Esophagus muscularis mucosa (tissue), 4 donors: Measurements from ENCODE around the gene ABCB8. TPM values are rescaled to one million over a fixed set of nuclear protein-coding genes. Genes with fewer than 3 reads are reported as not detected.

Source experiments
- DNase-seq: peaks from one replicate; pipeline ENCODE4 v3.0.0-alpha.2; 2017; ENCODE audit errors: extremely low spot score
- H3K27ac ChIP-seq, 4 donors: fragments of 200-600 bp; sonication (generic); replicated peaks in 1 of 4; 1 replicate in 3 of 4; 2 replicates in 1 of 4; pipeline ENCODE4 v1.5.1; 2016 to 2019; ENCODE audit warnings: mild to moderate bottlenecking in 1 of 4
- H3K27me3 ChIP-seq, 4 donors: fragments of 200-600 bp; sonication (generic); one replicate each; pipeline versions ENCODE4 v1.5.1 to v1.6.0; 2016 to 2019
- H3K36me3 ChIP-seq, 4 donors: fragments of 200-600 bp; sonication (generic); one replicate each; pipeline ENCODE4 v1.5.1; 2016 to 2019
- H3K4me1 ChIP-seq, 4 donors: fragments of 200-600 bp; sonication (generic); one replicate each; pipeline ENCODE4 v1.5.1; 2016 to 2019
- H3K4me3 ChIP-seq, 4 donors: fragments of 200-600 bp; sonication (generic); 1 replicate in 2 of 4; 2 replicates in 2 of 4; pipeline ENCODE4 v1.5.1; 2016 to 2019; ENCODE audit warnings: mild to moderate bottlenecking in 4 of 4, moderate library complexity in 1 of 4
- H3K9me3 ChIP-seq, 4 donors: fragments of 200-600 bp; sonication (generic); 1 replicate in 3 of 4; 2 replicates in 1 of 4; pipeline ENCODE4 v1.5.1; 2016 to 2019
- EP300 ChIP-seq: sonication (generic); formaldehyde crosslinking; IDR thresholded peaks from one replicate; pipeline ENCODE4 v1.6.1; 2017; ENCODE audit warnings: antibody characterized with exemption
- POLR2A ChIP-seq: fragments of 450-650 bp; IDR thresholded peaks from one replicate; pipeline ENCODE4 v1.6.1; 2017; ENCODE audit warnings: antibody characterized with exemption, moderate library complexity, mild to moderate bottlenecking, low read depth
- POLR2AphosphoS5 ChIP-seq, 2 donors: sonication (generic); formaldehyde crosslinking; IDR thresholded peaks; one replicate each; pipeline ENCODE4 v1.6.1; 2017; ENCODE audit warnings: antibody characterized with exemption in 2 of 2
- WGBS: methylation state at CpG from one replicate; pipeline ENCODE4 v1.1.5; 2018; 5-methylcytosine and 5-hydroxymethylcytosine counted together
- intact Hi-C: fragments of 100-400 bp; cut with DNase I; formaldehyde crosslinking; loops from one replicate; pipeline ENCODE4 v1.15.1; 2023
- total RNA-seq, 4 donors: library from RNA; depleted of rRNA; stranded (reverse); fragments of >200 nt; gene quantifications; one replicate each; pipeline versions ENCODE4 v1.1.0 to v1.2.1, GENCODE V29; 2016
- TF ChIP-seq, protein P1 (sequence below), 3 experiments: fragments of 200-600 bp in 2 of 3; fragments of 450-650 bp in 1 of 3; sonication (generic) in 2 of 3; IDR thresholded peaks; one replicate each; pipeline ENCODE4 v1.5.1; 2017 to 2019; ENCODE audit warnings: antibody characterized with exemption in 3 of 3, mild to moderate bottlenecking in 2 of 3, moderate library complexity in 1 of 3

Gene ABCB8
- total RNA-seq, 4 donors from 2014 or later: 13.1 to 25.3 (median 19.9) TPM

DNA sequence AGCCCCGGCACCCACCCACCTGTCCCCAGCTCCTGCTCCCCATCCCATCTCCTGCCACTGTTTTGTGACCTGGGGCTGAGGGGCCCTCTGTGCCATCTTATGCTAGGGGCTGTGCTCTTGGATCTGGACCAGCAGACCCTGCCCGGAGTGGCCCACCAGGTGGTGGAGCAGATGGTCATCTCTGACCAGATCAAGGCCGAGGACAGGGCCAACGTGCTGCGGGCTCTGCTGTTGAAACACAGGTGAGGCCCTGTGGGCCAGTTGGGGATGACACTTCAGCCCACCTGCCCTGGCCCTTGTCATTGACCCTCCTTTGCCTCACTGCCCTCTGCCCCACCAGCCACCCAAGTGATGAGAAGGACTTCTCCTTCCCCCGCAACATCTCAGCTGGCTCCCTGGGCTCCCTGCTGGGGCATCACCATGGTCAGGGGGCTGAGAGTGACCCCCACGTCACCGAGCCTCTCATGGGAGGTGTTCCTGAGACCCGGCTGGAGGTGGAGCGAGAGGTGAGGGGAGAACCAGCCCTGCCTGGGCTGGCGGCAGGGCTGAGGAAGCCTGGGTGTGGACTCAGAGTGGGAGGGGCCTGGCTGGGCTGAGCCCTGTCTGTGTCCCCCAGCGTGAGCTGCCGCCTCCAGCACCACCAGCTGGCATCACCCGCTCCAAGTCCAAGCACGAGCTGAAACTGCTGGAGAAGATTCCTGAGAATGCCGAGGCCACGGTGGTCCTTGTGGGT lies 41.8 kb downstream of the ABCB8 start:
- no peaks in the 10 kb centered on the region for H3K9me3 ChIP-seq
- WGBS: 87% methylated on average over 8 of the region's 17 CpGs
- intact Hi-C loops: no loop called here
- peak overlapping the region in 1 of 4 donors; percentile 34 for H3K27ac ChIP-seq
- no peak overlapping the region for H3K4me3 ChIP-seq
- H3K27me3 ChIP-seq: no peaks in the 10 kb centered on the region
- TF ChIP-seq POLR2AphosphoS5 (IDR thresholded peaks at IDR 0.05) (no peak), POLR2A (no peak), EP300 (no peak)
- TF ChIP-seq, protein P1, sequence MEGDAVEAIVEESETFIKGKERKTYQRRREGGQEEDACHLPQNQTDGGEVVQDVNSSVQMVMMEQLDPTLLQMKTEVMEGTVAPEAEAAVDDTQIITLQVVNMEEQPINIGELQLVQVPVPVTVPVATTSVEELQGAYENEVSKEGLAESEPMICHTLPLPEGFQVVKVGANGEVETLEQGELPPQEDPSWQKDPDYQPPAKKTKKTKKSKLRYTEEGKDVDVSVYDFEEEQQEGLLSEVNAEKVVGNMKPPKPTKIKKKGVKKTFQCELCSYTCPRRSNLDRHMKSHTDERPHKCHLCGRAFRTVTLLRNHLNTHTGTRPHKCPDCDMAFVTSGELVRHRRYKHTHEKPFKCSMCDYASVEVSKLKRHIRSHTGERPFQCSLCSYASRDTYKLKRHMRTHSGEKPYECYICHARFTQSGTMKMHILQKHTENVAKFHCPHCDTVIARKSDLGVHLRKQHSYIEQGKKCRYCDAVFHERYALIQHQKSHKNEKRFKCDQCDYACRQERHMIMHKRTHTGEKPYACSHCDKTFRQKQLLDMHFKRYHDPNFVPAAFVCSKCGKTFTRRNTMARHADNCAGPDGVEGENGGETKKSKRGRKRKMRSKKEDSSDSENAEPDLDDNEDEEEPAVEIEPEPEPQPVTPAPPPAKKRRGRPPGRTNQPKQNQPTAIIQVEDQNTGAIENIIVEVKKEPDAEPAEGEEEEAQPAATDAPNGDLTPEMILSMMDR (IDR thresholded peaks at IDR 0.05): no peak
- H3K4me1 ChIP-seq: peaks cover 0 to 2% (median 0%) of the 10 kb centered on the region in 4 donors
- H3K36me3 ChIP-seq: peaks cover 90 to 100% (median 100%) of the 10 kb centered on the region in 4 donors
- DNase-seq: no peak

DNA sequence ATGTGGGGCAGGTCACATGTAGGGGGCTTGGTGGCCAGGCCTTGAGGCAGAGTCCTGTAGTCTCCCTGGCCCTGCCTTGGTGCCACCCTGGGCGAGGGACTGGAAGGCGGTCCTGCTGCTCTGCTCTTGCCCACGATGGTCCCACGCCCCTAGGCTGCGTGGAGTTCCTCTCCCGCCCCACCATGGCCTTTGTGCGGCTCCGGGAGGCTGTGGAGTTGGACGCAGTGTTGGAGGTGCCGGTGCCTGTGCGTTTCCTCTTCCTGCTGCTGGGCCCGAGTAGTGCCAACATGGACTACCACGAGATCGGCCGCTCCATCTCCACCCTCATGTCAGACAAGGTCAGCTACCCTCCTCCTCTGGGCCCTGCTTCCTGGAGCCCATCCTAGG lies 42.3 kb downstream of the ABCB8 start:
- Histone ChIP-seq H3K27ac (no peak overlapping the region), H3K27me3 (no peaks in the 10 kb centered on the region), H3K36me3 (peaks cover 90 to 100% (median 100%) of the 10 kb centered on the region in 4 donors), H3K4me3 (no peak overlapping the region), H3K9me3 (no peaks in the 10 kb centered on the region), H3K4me1 (no peaks in the 10 kb centered on the region)
- no peak for DNase-seq
- TF ChIP-seq, protein P1 (IDR thresholded peaks at IDR 0.05): no peak
- no peak for TF ChIP-seq POLR2A
- TF ChIP-seq POLR2AphosphoS5 (IDR thresholded peaks at IDR 0.05): no peak
- intact Hi-C loops: no loop called here
- WGBS: 91% methylated on average over 14 of the region's 15 CpGs

DNA sequence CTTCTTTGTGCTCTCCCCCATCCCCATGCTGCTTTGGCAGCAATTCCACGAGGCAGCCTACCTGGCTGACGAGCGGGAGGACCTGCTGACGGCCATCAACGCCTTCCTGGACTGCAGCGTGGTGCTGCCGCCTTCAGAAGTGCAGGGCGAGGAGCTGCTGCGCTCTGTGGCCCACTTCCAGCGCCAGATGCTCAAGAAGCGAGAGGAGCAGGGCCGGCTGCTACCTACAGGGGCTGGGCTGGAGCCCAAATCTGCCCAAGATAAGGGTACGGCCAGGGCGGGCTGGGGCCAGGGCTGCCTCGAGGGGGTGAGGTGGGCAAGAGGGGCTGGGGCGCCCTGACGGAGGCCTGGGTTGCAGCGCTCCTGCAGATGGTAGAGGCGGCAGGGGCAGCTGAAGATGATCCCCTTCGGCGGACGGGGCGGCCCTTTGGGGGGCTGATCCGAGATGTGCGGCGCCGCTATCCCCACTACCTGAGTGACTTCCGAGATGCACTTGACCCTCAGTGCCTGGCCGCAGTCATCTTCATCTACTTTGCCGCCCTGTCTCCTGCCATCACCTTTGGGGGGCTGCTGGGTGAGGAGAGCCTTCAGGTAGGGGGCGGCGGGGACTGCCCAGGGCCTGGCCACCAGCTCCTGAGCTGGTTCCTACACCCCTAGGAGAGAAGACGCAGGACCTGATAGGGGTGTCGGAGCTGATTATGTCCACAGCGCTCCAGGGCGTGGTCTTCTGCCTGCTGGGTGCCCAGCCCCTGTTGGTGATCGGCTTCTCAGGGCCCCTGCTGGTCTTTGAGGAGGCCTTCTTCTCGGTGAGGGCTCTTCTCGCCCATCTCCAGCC lies 43.0 kb downstream of the ABCB8 start:
- H3K36me3 ChIP-seq: peaks cover 91 to 100% (median 100%) of the 10 kb centered on the region in 4 donors

DNA sequence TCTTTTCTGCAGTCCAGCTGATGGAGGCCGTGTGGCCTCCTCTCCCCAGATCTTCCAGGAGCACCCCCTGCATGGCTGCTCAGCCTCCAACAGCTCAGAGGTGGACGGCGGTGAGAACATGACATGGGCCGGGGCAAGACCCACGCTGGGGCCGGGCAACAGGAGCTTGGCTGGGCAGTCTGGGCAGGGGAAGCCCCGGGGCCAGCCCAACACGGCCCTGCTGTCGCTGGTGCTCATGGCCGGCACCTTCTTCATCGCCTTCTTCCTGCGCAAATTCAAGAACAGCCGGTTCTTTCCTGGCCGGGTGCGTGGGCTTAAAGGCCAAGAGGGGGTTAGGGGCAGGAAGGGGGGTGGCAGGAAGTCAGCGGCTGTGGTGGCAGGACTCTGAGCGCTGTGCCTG lies 45.7 kb downstream of the ABCB8 start:
- TF ChIP-seq EP300 (no peak), POLR2A (no peak), POLR2AphosphoS5 (IDR thresholded peaks at IDR 0.05) (no peak)
- TF ChIP-seq, protein P1 (IDR thresholded peaks at IDR 0.05): no peak
- Histone ChIP-seq H3K9me3 (no peaks in the 10 kb centered on the region), H3K27ac (no peak overlapping the region), H3K27me3 (no peaks in the 10 kb centered on the region), H3K36me3 (peaks cover 66 to 90% (median 83%) of the 10 kb centered on the region in 4 donors), H3K4me3 (no peak overlapping the region), H3K4me1 (peaks cover 13 to 24% (median 18%) of the 10 kb centered on the region in 4 donors)
- WGBS: 90% methylated on average over 17 of the region's 17 CpGs
- intact Hi-C loops: no loop called here
- no peak for DNase-seq

More for the DNA sequence above, 43.0 kb downstream of the ABCB8 start:
- no peak for DNase-seq
- Histone ChIP-seq H3K4me1 (no peaks in the 10 kb centered on the region), H3K9me3 (no peaks in the 10 kb centered on the region), H3K4me3 (no peak overlapping the region), H3K27me3 (no peaks in the 10 kb centered on the region), H3K27ac (no peak overlapping the region)
- WGBS: 89% methylated on average over 36 of the region's 39 CpGs
- intact Hi-C loops: no loop called here
- TF ChIP-seq POLR2A: no peak
- TF ChIP-seq, protein P1 (IDR thresholded peaks at IDR 0.05): no peak
- no peak for TF ChIP-seq EP300
- TF ChIP-seq POLR2AphosphoS5 (IDR thresholded peaks at IDR 0.05): no peak
